B cell (primary cell): ENCODE data around the gene PDP2. TPM values are rescaled to one million over a fixed set of nuclear protein-coding genes. Genes with fewer than 3 reads are reported as not detected.

Source experiments
- ATAC-seq: fragments of 200-7000 bp; cut with Tn5 transposase; one replicate; pipeline ENCODE4 v1.10.0; 2021; ENCODE audit warnings: low read depth, mild to moderate bottlenecking, moderate number of reproducible peaks, moderate library complexity
- CTCF ChIA-PET: fragments of 350-600 bp; sonication (Branson Sonifier 250); formaldehyde crosslinking; loops from one replicate; lab custom pipeline; 2021; ENCODE audit warnings: antibody characterized with exemption, inconsistent platforms; lab: Charles Lee
- POLR2A ChIA-PET: fragments of 350-600 bp; sonication (Branson Sonifier 250); formaldehyde crosslinking; loops from one replicate; lab custom pipeline; 2021; ENCODE audit warnings: antibody characterized with exemption; lab: Charles Lee
- DNase-seq: peaks from one replicate; pipeline ENCODE4 v3.0.0; 2013
- H2AFZ ChIP-seq: 2 replicates; pipeline ENCODE4 v1.6.1; 2012; ENCODE audit warnings: mild to moderate bottlenecking, low read depth, low read length; ENCODE audit not compliant: insufficient read depth, poor library complexity, severe bottlenecking
- H3K27ac ChIP-seq, 2 donors: 1 replicate in 1 of 2; 2 replicates in 1 of 2; pipeline ENCODE4 v1.5.1; 2012 to 2013; ENCODE audit warnings: low read length in 2 of 2, mild to moderate bottlenecking in 2 of 2, moderate library complexity in 1 of 2
- H3K27me3 ChIP-seq, 4 experiments: fragments of 200-600 bp in 1 of 4; sonication (generic) in 1 of 4; replicated peaks in 1 of 4; 1 replicate in 2 of 4; 2 replicates in 2 of 4; pipeline versions ENCODE4 v1.6.1 to v1.7.0; 2013 to 2016; ENCODE audit warnings: low read length in 3 of 4, mild to moderate bottlenecking in 2 of 4, mixed read lengths in 1 of 4, moderate library complexity in 1 of 4; ENCODE audit not compliant: insufficient read depth in 4 of 4, control insufficient read depth in 3 of 4; ENCODE audit errors: control extremely low read depth in 1 of 4
- H3K36me3 ChIP-seq, 2 experiments: replicated peaks in 1 of 2; 1 replicate in 1 of 2; 2 replicates in 1 of 2; pipeline versions ENCODE4 v1.6.1 to v1.7.1; 2013; ENCODE audit warnings: low read length in 1 of 2; ENCODE audit not compliant: insufficient read depth in 2 of 2, control insufficient read depth in 1 of 2; ENCODE audit errors: control extremely low read depth in 1 of 2, extremely low read depth in 1 of 2
- H3K4me1 ChIP-seq, 2 donors: fragments of 200-600 bp in 1 of 2; sonication (generic) in 1 of 2; 1 replicate in 1 of 2; 2 replicates in 1 of 2; pipeline versions ENCODE4 v1.5.1 to v1.6.1; 2013 to 2017; ENCODE audit warnings: low read length in 2 of 2; ENCODE audit not compliant: control insufficient read depth in 2 of 2, insufficient read depth in 2 of 2
- H3K4me2 ChIP-seq: replicated peaks from 2 replicates; pipeline ENCODE3; 2012; ENCODE audit warnings: mild to moderate bottlenecking, low read depth, low read length; ENCODE audit not compliant: poor library complexity, severe bottlenecking
- H3K4me3 ChIP-seq, 5 experiments: fragments of 200-600 bp in 1 of 5; sonication (generic) in 1 of 5; 1 replicate in 3 of 5; 2 replicates in 2 of 5; pipeline versions ENCODE4 v1.5.1 to v1.7.0; 2011 to 2016; ENCODE audit warnings: low read length in 4 of 5, mild to moderate bottlenecking in 4 of 5, low read depth in 2 of 5, control low read depth in 1 of 5, moderate library complexity in 1 of 5; ENCODE audit not compliant: insufficient read depth in 1 of 5; ENCODE audit errors: control extremely low read depth in 1 of 5, extremely low read depth in 1 of 5
- H3K79me2 ChIP-seq: fragments of 200-600 bp; sonication (generic); one replicate; pipeline ENCODE4 v1.6.0; 2016; ENCODE audit warnings: low read length; ENCODE audit not compliant: control insufficient read depth, insufficient read depth
- H3K9ac ChIP-seq: fragments of 200-600 bp; sonication (generic); 2 replicates; pipeline ENCODE4 v1.6.1; 2017; ENCODE audit warnings: mild to moderate bottlenecking, low read length, moderate library complexity
- H3K9me3 ChIP-seq, 3 donors: one replicate each; pipeline versions ENCODE4 v1.6.1 to v1.7.1; 2013; ENCODE audit warnings: low read length in 2 of 3; ENCODE audit not compliant: control insufficient read depth in 2 of 3, insufficient read depth in 1 of 3; ENCODE audit errors: control extremely low read depth in 1 of 3
- H4K20me1 ChIP-seq: 2 replicates; pipeline ENCODE4 v1.6.0; 2012; ENCODE audit warnings: mild to moderate bottlenecking, low read length; ENCODE audit not compliant: insufficient read depth, control insufficient read depth, poor library complexity, severe bottlenecking
- H3K27ac Mint-ChIP-seq: one replicate; pipeline ENCODE4 v1.8.0; 2021; ENCODE audit warnings: mixed read lengths
- H3K27me3 Mint-ChIP-seq: one replicate; pipeline ENCODE4 v1.8.0; 2021; ENCODE audit warnings: mixed read lengths
- H3K4me1 Mint-ChIP-seq: one replicate; pipeline ENCODE4 v1.8.0; 2021; ENCODE audit warnings: mixed read lengths
- H3K4me3 Mint-ChIP-seq: one replicate; pipeline ENCODE4 v1.8.0; 2021; ENCODE audit warnings: mixed read lengths
- H3K9me3 Mint-ChIP-seq: one replicate; pipeline ENCODE4 v1.8.0; 2022; ENCODE audit warnings: mixed read lengths; ENCODE audit not compliant: insufficient read depth
- CTCF ChIP-seq: fragments of 200-600 bp; IDR thresholded peaks from one replicate; pipeline ENCODE4 v1.8.0; 2022; ENCODE audit warnings: antibody characterized with exemption, mild to moderate bottlenecking
- EZH2 ChIP-seq: IDR thresholded peaks from 2 replicates; pipeline ENCODE4 v1.6.1; 2012; ENCODE audit warnings: borderline replicate concordance, low read depth, mild to moderate bottlenecking, moderate library complexity, low read length; ENCODE audit not compliant: insufficient read depth, poor library complexity, severe bottlenecking
- WGBS: methylation state at CpG from one replicate; pipeline ENCODE4 v1.1.5; 2013; ENCODE audit warnings: missing lambda C conversion rate; ENCODE audit not compliant: insufficient coverage; 5-methylcytosine and 5-hydroxymethylcytosine counted together
- intact Hi-C: fragments of 100-400 bp; cut with micrococcal nuclease; formaldehyde crosslinking; loops from one replicate; pipeline ENCODE4 v1.10.0; 2022
- polyA plus RNA-seq: library from polyadenylated mRNA; depleted of rRNA; stranded (reverse); fragments of >200 nt; gene quantifications from 2 replicates; pipeline ENCODE4 v1.2.3, GENCODE V29; 2012
- total RNA-seq, 2 donors: library from RNA; stranded (reverse); fragments of 120-200 nt in 1 of 2; gene quantifications; 1 replicate in 1 of 2; 2 replicates in 1 of 2; pipeline versions ENCODE4 v1.2.3 to v1.2.4, GENCODE V29; 2013 to 2022

PDP2 gene
- total and polyA plus RNA-seq, 2 donors (not counting 1 experiment from before 2014, with no cell fraction given), result 1.9 to 18.7 TPM

GRCh38 chr16:66834746-66835145 is 45.6 kb upstream of the PDP2 start:
- H3K79me2 ChIP-seq, result peaks cover 9% of the 10 kb centered on the region
- DNase-seq (no peak), ATAC-seq (no peak)
- no peak overlapping the region for H2AFZ ChIP-seq
- Mint-ChIP-seq H3K4me1 (peaks cover 4% of the 10 kb centered on the region), H3K27ac (no peak overlapping the region), H3K27me3 (peaks cover 14% of the 10 kb centered on the region), H3K9me3 (no peaks in the 10 kb centered on the region), H3K4me3 (no peak overlapping the region)
- H3K27ac ChIP-seq, result no peak overlapping the region
- CTCF ChIA-PET, result interaction anchor here (1.3 to 2.0 kb wide), 2 partner anchors 11 to 33 kb away, joined by 3 to 9 read pairs; no protein-coding TSS in a partner anchor
- peaks cover 3 to 8% of the 10 kb centered on the region in 2 donors for H3K4me1 ChIP-seq
- H3K36me3 ChIP-seq, result no peaks in the 10 kb centered on the region
- H3K4me3 ChIP-seq, result no peak overlapping the region
- no peak overlapping the region for H3K4me2 ChIP-seq
- peaks cover 0 to 3% (median 1%) of the 10 kb centered on the region in 4 experiments for H3K27me3 ChIP-seq
- peaks cover 2% of the 10 kb centered on the region for H4K20me1 ChIP-seq
- intact Hi-C loops, result no loop called here
- POLR2A ChIA-PET, result no interaction called here
- no peak overlapping the region for H3K9ac ChIP-seq
- TF ChIP-seq EZH2 (no peak), CTCF (no peak)
- no peaks in the 10 kb centered on the region for H3K9me3 ChIP-seq
- 93% methylated on average over 3 of the region's 5 CpGs for WGBS

GRCh38 chr16:66840883-66841282 is 39.4 kb upstream of the PDP2 start:
- ChIA-PET POLR2A (no interaction called here), CTCF (interaction anchor here (3.3 kb wide), 1 partner anchor 10 kb away, joined by 16 read pairs; the partner anchor contains the start of gene NAE1)
- no peak overlapping the region for H2AFZ ChIP-seq
- H3K79me2 ChIP-seq, result no peaks in the 10 kb centered on the region
- H3K9ac ChIP-seq, result no peak overlapping the region
- intact Hi-C loops, result no loop called here
- H3K27me3 Mint-ChIP-seq, result peaks cover 37% of the 10 kb centered on the region
- no peak for ATAC-seq
- no peaks in the 10 kb centered on the region for H3K9me3 ChIP-seq
- H4K20me1 ChIP-seq, result no peaks in the 10 kb centered on the region
- WGBS, result 50% methylated on average over 1 of the region's 3 CpGs
- no peaks in the 10 kb centered on the region for H3K9me3 Mint-ChIP-seq
- H3K27me3 ChIP-seq, result peaks cover 0 to 28% (median 14%) of the 10 kb centered on the region in 4 experiments
- H3K4me2 ChIP-seq, result no peak overlapping the region
- peaks cover 14 to 15% of the 10 kb centered on the region in 2 donors for H3K4me1 ChIP-seq
- H3K27ac Mint-ChIP-seq, result no peak overlapping the region
- TF ChIP-seq CTCF (no peak), EZH2 (no peak)
- no peak for DNase-seq
- H3K4me3 Mint-ChIP-seq, result no peak overlapping the region
- no peak overlapping the region for H3K4me3 ChIP-seq
- H3K36me3 ChIP-seq, result no peaks in the 10 kb centered on the region
- no peak overlapping the region for H3K27ac ChIP-seq
- H3K4me1 Mint-ChIP-seq, result peaks cover 15% of the 10 kb centered on the region
